Gastrocnemius medialis (tissue), 4 donors: ENCODE results near the gene ZBTB7C.

Source experiments
- POLR2A ChIP-seq, 2 donors: fragments of 450-650 bp; IDR thresholded peaks; one replicate each; pipeline ENCODE4 v1.6.1; 2017; ENCODE audit warnings: antibody characterized with exemption in 2 of 2, mild to moderate bottlenecking in 2 of 2, moderate library complexity in 2 of 2
- TF ChIP-seq, protein P1 (sequence below), 5 experiments: fragments of 450-650 bp in 3 of 5; fragments of 200-600 bp in 2 of 5; sonication (generic) in 2 of 5; IDR thresholded peaks in 4 of 5; conservative IDR thresholded peaks in 1 of 5; 1 replicate in 4 of 5; 2 replicates in 1 of 5; pipeline ENCODE4 v1.5.1; 2016 to 2019; ENCODE audit warnings: antibody characterized with exemption in 5 of 5, mild to moderate bottlenecking in 3 of 5, moderate library complexity in 3 of 5

DNA sequence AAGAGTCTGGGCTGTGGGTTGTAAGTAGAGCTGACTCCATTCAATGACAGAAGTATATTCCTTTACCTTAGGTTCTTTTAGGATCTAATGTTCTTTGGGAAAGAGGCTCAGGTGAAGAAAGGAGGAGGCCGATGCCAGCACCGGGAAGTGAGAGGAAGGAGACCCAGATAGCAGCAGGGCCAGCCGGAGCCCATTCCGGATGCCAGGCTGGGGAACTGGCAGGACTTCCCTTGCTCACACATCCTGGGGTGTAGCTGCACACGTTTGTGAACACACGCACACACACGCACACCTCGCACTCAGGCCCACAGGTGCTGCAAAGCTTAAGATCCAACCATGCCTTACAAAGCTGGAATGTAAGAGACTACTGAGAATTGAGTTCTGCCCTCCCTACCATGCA, 383.0 kb downstream of the ZBTB7C start:
- TF ChIP-seq, protein P1, sequence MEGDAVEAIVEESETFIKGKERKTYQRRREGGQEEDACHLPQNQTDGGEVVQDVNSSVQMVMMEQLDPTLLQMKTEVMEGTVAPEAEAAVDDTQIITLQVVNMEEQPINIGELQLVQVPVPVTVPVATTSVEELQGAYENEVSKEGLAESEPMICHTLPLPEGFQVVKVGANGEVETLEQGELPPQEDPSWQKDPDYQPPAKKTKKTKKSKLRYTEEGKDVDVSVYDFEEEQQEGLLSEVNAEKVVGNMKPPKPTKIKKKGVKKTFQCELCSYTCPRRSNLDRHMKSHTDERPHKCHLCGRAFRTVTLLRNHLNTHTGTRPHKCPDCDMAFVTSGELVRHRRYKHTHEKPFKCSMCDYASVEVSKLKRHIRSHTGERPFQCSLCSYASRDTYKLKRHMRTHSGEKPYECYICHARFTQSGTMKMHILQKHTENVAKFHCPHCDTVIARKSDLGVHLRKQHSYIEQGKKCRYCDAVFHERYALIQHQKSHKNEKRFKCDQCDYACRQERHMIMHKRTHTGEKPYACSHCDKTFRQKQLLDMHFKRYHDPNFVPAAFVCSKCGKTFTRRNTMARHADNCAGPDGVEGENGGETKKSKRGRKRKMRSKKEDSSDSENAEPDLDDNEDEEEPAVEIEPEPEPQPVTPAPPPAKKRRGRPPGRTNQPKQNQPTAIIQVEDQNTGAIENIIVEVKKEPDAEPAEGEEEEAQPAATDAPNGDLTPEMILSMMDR (IDR thresholded peaks at IDR 0.05 in 4 of 5, conservative IDR thresholded peaks at IDR 0.05 in 1 of 5): no peak
- no peak for TF ChIP-seq POLR2A (IDR thresholded peaks at IDR 0.05)
